Right lobe of liver (tissue), 6 donors: ENCODE measurements around the gene LIPE. TPM values are rescaled to one million over a fixed set of nuclear protein-coding genes. Genes with fewer than 3 reads are reported as not detected.
"Not testable (repeated sequence)": the region's sequence is repeated elsewhere in the genome, so short reads cannot be mapped to it uniquely, and the experiment has no call there.

ENCODE experiments used
- ATAC-seq, 4 donors: fragments of 200-7000 bp; cut with Tn5 transposase; one replicate each; pipeline ENCODE4 v1.9.1; 2020; ENCODE audit warnings: mild to moderate bottlenecking in 4 of 4, moderate library complexity in 4 of 4
- DNase-seq, 3 donors: peaks; one replicate each; pipeline ENCODE4 v3.0.0-alpha.2; 2020
- H3K27ac ChIP-seq, 3 donors: fragments of 200-600 bp; one replicate each; pipeline ENCODE4 v1.8.0; 2022
- H3K27me3 ChIP-seq, 2 donors: fragments of 200-600 bp; one replicate each; pipeline ENCODE4 v1.8.0; 2022
- H3K36me3 ChIP-seq, 4 donors: fragments of 200-600 bp; sonication (generic) in 1 of 4; one replicate each; pipeline versions ENCODE4 v1.5.1 to v1.8.0; 2017 to 2022; ENCODE audit warnings: control low read depth in 1 of 4
- H3K4me1 ChIP-seq, 4 donors: fragments of 200-600 bp; sonication (generic) in 1 of 4; one replicate each; pipeline versions ENCODE4 v1.5.1 to v1.8.0; 2017 to 2022; ENCODE audit warnings: control low read depth in 1 of 4
- H3K4me3 ChIP-seq, 3 donors: fragments of 200-600 bp; one replicate each; pipeline ENCODE4 v1.8.0; 2022
- H3K9me3 ChIP-seq, 4 donors: fragments of 200-600 bp; sonication (generic) in 1 of 4; one replicate each; pipeline versions ENCODE4 v1.5.1 to v1.8.0; 2017 to 2022; ENCODE audit warnings: control low read depth in 1 of 4
- POLR2A ChIP-seq: fragments of 450-650 bp; IDR thresholded peaks from one replicate; pipeline ENCODE4 v1.6.1; 2017; ENCODE audit warnings: antibody characterized with exemption, mild to moderate bottlenecking
- WGBS: methylation state at CpG from one replicate; pipeline ENCODE4 v1.1.6; 2018; ENCODE audit warnings: low coverage, low lambda C conversion rate; ENCODE audit not compliant: insufficient coverage; ENCODE audit errors: missing lambda C conversion rate; 5-methylcytosine and 5-hydroxymethylcytosine counted together
- intact Hi-C, 2 donors: fragments of 100-400 bp; cut with DNase I; formaldehyde crosslinking; loops; one replicate each; pipeline versions ENCODE4 v1.11.2 to v1.14.1; 2022
- total RNA-seq, 6 experiments: library from RNA; depleted of rRNA in 2 of 6; stranded (reverse); fragments of >200 nt in 2 of 6; fragmentation: NEBNext Ultra II Directional in 3 of 6; extraction: Animal tissue kit (Norgen Biotek cat#: 25700) in 3 of 6; gene quantifications; one replicate each; pipeline versions ENCODE4 v1.1.0 to v1.2.4, GENCODE V29; 2016 to 2023
- TF ChIP-seq, protein P1 (sequence below), 4 donors: fragments of 200-600 bp in 3 of 4; fragments of 450-650 bp in 1 of 4; IDR thresholded peaks; one replicate each; pipeline versions ENCODE4 v1.5.1 to v1.8.0; 2016 to 2022; ENCODE audit warnings: antibody characterized with exemption in 4 of 4, mild to moderate bottlenecking in 2 of 4
- donor health status: DM: no; HTN: yes; CAD: no.
- donor health status: DM: no; HTN: no; CAD: no.
- donor health status: DM: no; HTN: no; CAD: no.
- donor health status: DM: no; HTN: yes; CAD: no.
- donor health status: DM: no; HTN: yes; CAD: no.

Gene LIPE
- total RNA-seq, 6 experiments from 2014 or later, result 0.87 to 2.5 (median 1.8) TPM

DNA sequence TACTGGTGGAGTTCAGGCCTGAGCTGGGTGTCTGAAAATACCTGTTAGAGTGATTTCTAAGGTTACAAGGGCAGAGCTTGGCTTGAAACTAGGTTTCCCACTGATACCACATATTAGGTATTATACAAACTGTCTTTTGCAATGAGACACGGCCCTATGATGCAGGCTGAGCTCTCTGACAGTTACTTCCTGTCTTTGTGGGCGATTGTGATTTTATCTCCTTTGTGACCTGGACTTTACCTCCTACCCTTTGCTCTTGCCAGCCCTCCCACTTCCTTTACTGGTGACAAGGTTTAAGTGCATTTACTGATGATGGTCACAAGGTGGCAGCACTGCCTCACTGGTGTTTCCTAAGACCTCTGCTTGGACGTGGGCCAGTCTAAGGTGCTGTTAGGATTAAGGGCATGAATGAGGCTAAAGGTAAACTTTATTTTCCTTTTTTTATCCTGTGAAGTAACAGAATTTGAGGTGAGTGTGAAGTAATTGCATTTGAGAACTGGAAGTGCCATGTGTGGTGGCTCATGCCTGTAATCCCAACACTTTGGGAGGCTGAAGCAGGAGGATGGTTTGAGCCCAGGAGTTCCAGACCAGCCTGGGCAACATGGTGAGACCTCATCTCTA, 23.2 kb upstream of the LIPE start:
- no peak overlapping the region for H3K4me3 ChIP-seq
- peak overlapping the region; percentile 66 to 90 (median 76) for H3K27ac ChIP-seq
- DNase-seq (peak; percentile 81 to 92 (median 84)), ATAC-seq (peak; percentile 97 to 99 (median 98))
- no peaks in the 10 kb centered on the region for H3K9me3 ChIP-seq
- peaks cover 2 to 13% (median 8%) of the 10 kb centered on the region in 4 donors for H3K4me1 ChIP-seq
- H3K36me3 ChIP-seq, result no peaks in the 10 kb centered on the region
- TF ChIP-seq POLR2A, result peak; percentile 71
- TF ChIP-seq, protein P1, sequence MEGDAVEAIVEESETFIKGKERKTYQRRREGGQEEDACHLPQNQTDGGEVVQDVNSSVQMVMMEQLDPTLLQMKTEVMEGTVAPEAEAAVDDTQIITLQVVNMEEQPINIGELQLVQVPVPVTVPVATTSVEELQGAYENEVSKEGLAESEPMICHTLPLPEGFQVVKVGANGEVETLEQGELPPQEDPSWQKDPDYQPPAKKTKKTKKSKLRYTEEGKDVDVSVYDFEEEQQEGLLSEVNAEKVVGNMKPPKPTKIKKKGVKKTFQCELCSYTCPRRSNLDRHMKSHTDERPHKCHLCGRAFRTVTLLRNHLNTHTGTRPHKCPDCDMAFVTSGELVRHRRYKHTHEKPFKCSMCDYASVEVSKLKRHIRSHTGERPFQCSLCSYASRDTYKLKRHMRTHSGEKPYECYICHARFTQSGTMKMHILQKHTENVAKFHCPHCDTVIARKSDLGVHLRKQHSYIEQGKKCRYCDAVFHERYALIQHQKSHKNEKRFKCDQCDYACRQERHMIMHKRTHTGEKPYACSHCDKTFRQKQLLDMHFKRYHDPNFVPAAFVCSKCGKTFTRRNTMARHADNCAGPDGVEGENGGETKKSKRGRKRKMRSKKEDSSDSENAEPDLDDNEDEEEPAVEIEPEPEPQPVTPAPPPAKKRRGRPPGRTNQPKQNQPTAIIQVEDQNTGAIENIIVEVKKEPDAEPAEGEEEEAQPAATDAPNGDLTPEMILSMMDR (IDR thresholded peaks at IDR 0.05), result peak; percentile 85 to 99 (median 91)
- 0% methylated on average over 3 of the region's 3 CpGs for WGBS
- intact Hi-C loops, result loop anchor here (5.0 kb wide), 2 partner anchors 72 to 77 kb away; partner anchors contain the start of gene CEACAM1 (in 1 of the 2)
- no peaks in the 10 kb centered on the region for H3K27me3 ChIP-seq

DNA sequence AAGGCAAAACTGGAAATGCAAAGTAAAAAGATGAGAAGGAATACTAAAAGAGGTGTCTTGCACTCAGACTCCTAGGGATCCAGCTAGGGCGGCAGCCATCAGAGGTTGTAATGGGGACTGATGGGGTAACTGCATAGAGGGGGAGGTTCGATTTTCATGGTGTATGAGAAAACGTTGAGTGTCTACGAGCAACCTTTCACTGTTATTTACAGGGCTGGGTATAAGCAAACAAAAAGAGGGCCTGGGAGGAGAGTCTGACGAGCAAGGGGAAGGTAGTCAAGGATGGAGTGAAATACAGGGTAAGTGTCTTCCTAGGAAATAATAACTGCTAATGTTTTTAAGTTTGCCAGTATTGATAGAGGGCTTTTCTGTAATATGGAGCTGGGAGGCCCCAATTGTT, 21.1 kb upstream of the LIPE start:
- intact Hi-C loops, H3K27me3 ChIP-seq, ATAC-seq, H3K36me3 ChIP-seq, DNase-seq, H3K9me3 ChIP-seq, H3K27ac ChIP-seq, H3K4me3 ChIP-seq: not testable (repeated sequence)
- peaks cover 2 to 21% (median 12%) of the 10 kb centered on the region in 4 donors for H3K4me1 ChIP-seq
- 41% methylated on average over 5 of the region's 5 CpGs for WGBS

DNA sequence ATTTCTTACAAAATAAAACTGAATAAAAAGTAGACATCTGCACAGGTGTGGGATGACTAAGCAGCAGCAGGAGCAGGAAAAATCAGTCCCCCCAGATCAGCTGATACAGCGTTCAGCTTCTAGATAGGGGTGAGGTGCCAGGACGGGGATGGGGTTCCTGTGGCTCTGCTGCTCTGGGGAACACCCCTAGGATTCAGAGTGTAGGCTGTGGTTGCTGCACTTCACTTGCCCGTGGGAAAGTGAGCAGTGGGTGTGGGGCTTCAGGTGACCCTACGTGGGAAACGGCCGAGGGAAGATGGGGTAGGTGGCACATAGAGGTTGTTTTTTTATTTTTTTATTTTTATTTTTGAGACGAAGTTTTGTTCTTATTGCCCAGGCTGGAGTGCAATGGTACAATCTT, 18.8 kb upstream of the LIPE start:
- Histone ChIP-seq H3K36me3 (no peaks in the 10 kb centered on the region), H3K27me3 (no peaks in the 10 kb centered on the region), H3K4me1 (peaks cover 2 to 27% (median 12%) of the 10 kb centered on the region in 4 donors), H3K27ac (no peak overlapping the region), H3K4me3 (no peak overlapping the region), H3K9me3 (no peaks in the 10 kb centered on the region)
- DNase-seq, result no peak
- intact Hi-C loops, result no loop called here
- WGBS, result 83% methylated on average over 5 of the region's 7 CpGs
- TF ChIP-seq, protein P1 (IDR thresholded peaks at IDR 0.05), result no peak
- TF ChIP-seq POLR2A, result no peak
- ATAC-seq, result no peak

DNA sequence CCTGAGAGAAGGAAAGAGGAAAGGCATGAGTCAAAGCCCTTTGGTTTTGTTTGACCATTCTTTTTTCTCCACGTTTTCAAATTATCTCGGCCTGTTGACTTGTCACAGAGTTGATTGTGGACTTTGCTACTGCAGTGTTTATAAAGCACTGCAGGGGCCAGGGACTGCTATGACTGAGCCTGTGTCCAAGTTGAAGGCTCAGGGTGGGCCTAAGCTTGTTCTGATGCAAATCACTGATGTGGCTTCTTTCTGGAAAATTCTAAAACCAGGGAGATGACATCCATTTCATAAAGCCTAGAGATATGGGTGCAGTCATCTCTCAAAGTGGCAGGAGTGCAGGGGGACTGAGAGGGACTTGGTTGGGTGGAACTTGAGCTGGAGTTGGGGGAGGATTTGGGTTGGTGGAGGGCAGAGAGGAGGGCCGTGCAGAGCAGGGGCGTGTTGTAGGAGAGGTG, 16.8 kb upstream of the LIPE start:
- H3K9me3 ChIP-seq, result no peaks in the 10 kb centered on the region
- peaks cover 0 to 23% (median 7%) of the 10 kb centered on the region in 4 donors for H3K4me1 ChIP-seq
- H3K27ac ChIP-seq, result peak overlapping the region in 2 of 3 donors; percentile 74 to 85
- WGBS, result 16% methylated on average over 2 of the region's 4 CpGs
- ATAC-seq (peak; percentile 87 to 91 (median 90)), DNase-seq (no peak)
- intact Hi-C loops, result no loop called here
- H3K27me3 ChIP-seq, result no peaks in the 10 kb centered on the region
- TF ChIP-seq, protein P1 (IDR thresholded peaks at IDR 0.05), result no peak
- peak; percentile 57 for TF ChIP-seq POLR2A
- H3K36me3 ChIP-seq, result no peaks in the 10 kb centered on the region
- H3K4me3 ChIP-seq, result no peak overlapping the region

DNA sequence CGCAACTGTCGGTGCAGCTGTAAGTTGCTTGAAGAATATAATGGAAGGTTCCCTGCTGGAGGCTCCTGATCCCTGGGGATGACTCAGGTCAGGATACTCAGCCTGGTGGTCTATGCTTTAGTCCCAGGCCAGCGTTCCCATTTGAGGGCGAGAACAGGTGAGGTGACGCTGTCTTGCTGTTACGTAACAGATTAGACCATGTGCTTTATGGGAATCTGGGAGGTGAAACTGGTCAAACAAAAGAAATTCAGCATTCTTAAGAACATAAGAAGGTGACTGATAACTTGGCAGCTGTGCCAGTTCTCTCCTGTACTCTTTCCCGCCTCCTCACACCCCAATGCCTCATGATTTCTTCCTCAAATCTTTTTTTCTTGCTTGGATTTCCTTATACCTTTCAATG, 15.6 kb upstream of the LIPE start, which contains the start of gene CXCL17:
CXCL17 (minus strand) TSS at position 114 of the 400 bp plus-strand sequence. CDS start 114 bp downstream, outside the sequence.
- H3K9me3 ChIP-seq, result no peaks in the 10 kb centered on the region
- no peaks in the 10 kb centered on the region for H3K36me3 ChIP-seq
- DNase-seq (no peak), ATAC-seq (no peak)
- H3K4me1 ChIP-seq, result peaks cover 0 to 23% (median 9%) of the 10 kb centered on the region in 4 donors
- whole genome bisulfite sequencing, result 84% methylated on average over 7 of the region's 7 CpGs
- H3K4me3 ChIP-seq, result no peak within 1 kb of the TSS
- TF ChIP-seq POLR2A, result no peak
- TF ChIP-seq, protein P1 (IDR thresholded peaks at IDR 0.05), result no peak
- intact Hi-C loops, result no loop called here
- peak within 1 kb of the TSS in 2 of 3 donors; percentile 74 to 85 for H3K27ac ChIP-seq
- no peaks in the 10 kb centered on the region for H3K27me3 ChIP-seq
